Activated CD8-positive, alpha-beta T cell treated with anti-CD3 and anti-CD28 coated beads for 36 hours (primary cell): ENCODE measurements around the gene IFNLR1. TPM values are rescaled to one million over a fixed set of nuclear protein-coding genes. Genes with fewer than 3 reads are reported as not detected.

Experiments used
- ATAC-seq: fragments of 200-7000 bp; cut with Tn5 transposase; one replicate; pipeline ENCODE4 v1.10.0; 2021; ENCODE audit warnings: mild to moderate bottlenecking, moderate library complexity
- CTCF ChIA-PET: fragments of 350-600 bp; sonication (Branson Sonifier 250); formaldehyde crosslinking; loops from one replicate; lab custom pipeline; 2021; ENCODE audit warnings: antibody characterized with exemption; lab: Charles Lee
- POLR2A ChIA-PET: fragments of 350-600 bp; sonication (Branson Sonifier 250); formaldehyde crosslinking; loops from one replicate; lab custom pipeline; 2021; ENCODE audit warnings: antibody characterized with exemption; lab: Charles Lee
- DNase-seq: peaks from one replicate; pipeline ENCODE4 v3.0.0-alpha.2; 2020
- H3K27ac Mint-ChIP-seq: one replicate; pipeline ENCODE4 v1.8.0; 2021; ENCODE audit warnings: mild to moderate bottlenecking, mixed read lengths
- H3K27me3 Mint-ChIP-seq: one replicate; pipeline ENCODE4 v1.8.0; 2021; ENCODE audit warnings: mixed read lengths
- H3K36me3 Mint-ChIP-seq: one replicate; pipeline ENCODE4 v1.8.0; 2021; ENCODE audit warnings: low read depth, mixed read lengths
- H3K4me1 Mint-ChIP-seq: one replicate; pipeline ENCODE4 v1.8.0; 2021; ENCODE audit warnings: low read depth, mixed read lengths
- H3K4me3 Mint-ChIP-seq: one replicate; pipeline ENCODE4 v1.8.0; 2021; ENCODE audit warnings: mild to moderate bottlenecking, moderate library complexity, mixed read lengths
- H3K9me3 Mint-ChIP-seq: one replicate; pipeline ENCODE4 v1.8.0; 2021; ENCODE audit warnings: mixed read lengths
- CTCF ChIP-seq: fragments of 200-600 bp; IDR thresholded peaks from one replicate; pipeline ENCODE4 v1.8.0; 2022; ENCODE audit warnings: antibody characterized with exemption, mild to moderate bottlenecking
- intact Hi-C: fragments of 100-400 bp; cut with micrococcal nuclease; formaldehyde crosslinking; loops from one replicate; pipeline ENCODE4 v1.10.0; 2022
- total RNA-seq, 2 experiments: library from RNA; stranded (reverse); gene quantifications; one replicate each; pipeline ENCODE4 v1.2.3, GENCODE V29; 2021

IFNLR1 gene
- total RNA-seq, 2 experiments from 2014 or later: 4.8 to 6.4 TPM

- H3K27me3 Mint-ChIP-seq: peaks cover 9% of the 10 kb centered on the region
- intact Hi-C loops: no loop called here
- H3K4me1 Mint-ChIP-seq: no peaks in the 10 kb centered on the region
- H3K36me3 Mint-ChIP-seq: no peaks in the 10 kb centered on the region
- H3K4me3 Mint-ChIP-seq: no peak overlapping the region
- DNase-seq: no peak
- no peak for TF ChIP-seq CTCF
- CTCF ChIA-PET: interaction anchor here (1.0 to 1.7 kb wide), 2 partner anchors 32 to 47 kb away, joined by 3 to 6 read pairs; no protein-coding TSS in a partner anchor
- POLR2A ChIA-PET: no interaction called here
- H3K27ac Mint-ChIP-seq: no peak overlapping the region
- H3K9me3 Mint-ChIP-seq: no peaks in the 10 kb centered on the region
- no peak for ATAC-seq
These were observed 68.5 kb downstream of the IFNLR1 start for GRCh38 chr1:24118410-24119242.

- H3K4me3 Mint-ChIP-seq: no peak overlapping the region
- ATAC-seq (no peak), DNase-seq (no peak)
- TF ChIP-seq CTCF: no peak
- H3K9me3 Mint-ChIP-seq: no peaks in the 10 kb centered on the region
- intact Hi-C loops: no loop called here
- ChIA-PET CTCF (interaction anchor here (1.0 to 1.7 kb wide), 3 partner anchors 33 to 273 kb away, joined by 3 to 6 read pairs (median 4); no protein-coding TSS in a partner anchor), POLR2A (no interaction called here)
- H3K4me1 Mint-ChIP-seq: no peaks in the 10 kb centered on the region
- H3K36me3 Mint-ChIP-seq: no peaks in the 10 kb centered on the region
- H3K27me3 Mint-ChIP-seq: peaks cover 12% of the 10 kb centered on the region
- H3K27ac Mint-ChIP-seq: no peak overlapping the region
These were observed 69.2 kb downstream of the IFNLR1 start for GRCh38 chr1:24117722-24118409.

GRCh38 chr1:24117132-24117531, 70.0 kb downstream of the IFNLR1 start:
- CTCF ChIA-PET: interaction anchor here (1.4 to 1.7 kb wide), 2 partner anchors 46 to 274 kb away, joined by 4 to 6 read pairs; no protein-coding TSS in a partner anchor
- H3K36me3 Mint-ChIP-seq: no peaks in the 10 kb centered on the region
- intact Hi-C loops: no loop called here

GRCh38 chr1:24114753-24115152, 72.3 kb downstream of the IFNLR1 start:
- Mint-ChIP-seq H3K9me3 (no peaks in the 10 kb centered on the region), H3K27me3 (peaks cover 15% of the 10 kb centered on the region), H3K36me3 (no peaks in the 10 kb centered on the region), H3K27ac (no peak overlapping the region), H3K4me1 (peaks cover 5% of the 10 kb centered on the region), H3K4me3 (no peak overlapping the region)
- DNase-seq: no peak
- no peak for ATAC-seq
- intact Hi-C loops: no loop called here
- TF ChIP-seq CTCF: no peak
- POLR2A ChIA-PET: interaction anchor here (1.2 kb wide), 1 partner anchor 9 kb away, joined by 7 read pairs; no protein-coding TSS in a partner anchor
- CTCF ChIA-PET: interaction anchor here (0.7 kb wide), 1 partner anchor 44 kb away, joined by 3 read pairs; no protein-coding TSS in a partner anchor

More at GRCh38 chr1:24117132-24117531, 70.0 kb downstream of the IFNLR1 start:
- H3K27ac Mint-ChIP-seq: no peak overlapping the region
- H3K27me3 Mint-ChIP-seq: peaks cover 12% of the 10 kb centered on the region
- H3K9me3 Mint-ChIP-seq: no peaks in the 10 kb centered on the region
- no peak for DNase-seq
- no peak for TF ChIP-seq CTCF
- peaks cover 5% of the 10 kb centered on the region for H3K4me1 Mint-ChIP-seq
- H3K4me3 Mint-ChIP-seq: no peak overlapping the region
- POLR2A ChIA-PET: no interaction called here
- ATAC-seq: no peak
